AG04450 (cell line): ENCODE data around the gene BCAS1. TPM values are rescaled to one million over a fixed set of nuclear protein-coding genes. Genes with fewer than 3 reads are reported as not detected.

ENCODE experiments used
- CTCF ChIA-PET: fragments of 300-600, 350-600 bp; formaldehyde crosslinking; extraction: SDS; loops from one replicate; lab custom pipeline; 2022; ENCODE audit warnings: antibody characterized with exemption, inconsistent platforms; lab: Charles Lee
- POLR2A ChIA-PET: fragments of 350-600 bp; formaldehyde crosslinking; extraction: SDS; loops from one replicate; lab custom pipeline; 2021; ENCODE audit warnings: antibody characterized with exemption, inconsistent platforms; lab: Yijun Ruan, JAX
- DNase-seq: peaks from one replicate; pipeline ENCODE4 v3.0.0-alpha.2; 2011; ENCODE audit warnings: low read depth, low spot score
- H3K27ac ChIP-seq: one replicate; pipeline ENCODE4 v1.5.1; 2012; ENCODE audit warnings: low read depth, low read length, control low read depth
- H3K27me3 ChIP-seq: one replicate; pipeline ENCODE4 v1.6.0; 2012; ENCODE audit warnings: low read length; ENCODE audit not compliant: control insufficient read depth, insufficient read depth
- H3K4me3 ChIP-seq: 2 replicates; pipeline ENCODE4 v1.5.1; 2011; ENCODE audit warnings: mild to moderate bottlenecking, low read depth, low read length, control low read depth
- H3K9me3 ChIP-seq: 2 replicates; pipeline ENCODE4 v1.5.1; 2012; ENCODE audit warnings: low read length; ENCODE audit not compliant: control insufficient read depth, insufficient read depth
- CTCF ChIP-seq: IDR thresholded peaks from 2 replicates; pipeline ENCODE4 v1.5.1; 2011; ENCODE audit warnings: low read depth, low read length, control low read depth, inconsistent platforms
- polyA plus RNA-seq: library from polyadenylated mRNA; depleted of rRNA; stranded (reverse); fragments of >200 nt; gene quantifications from 2 replicates; pipeline ENCODE4 v1.2.3, GENCODE V29; 2011

Gene BCAS1
- polyA plus RNA-seq, 1 experiment, result not detected

DNA sequence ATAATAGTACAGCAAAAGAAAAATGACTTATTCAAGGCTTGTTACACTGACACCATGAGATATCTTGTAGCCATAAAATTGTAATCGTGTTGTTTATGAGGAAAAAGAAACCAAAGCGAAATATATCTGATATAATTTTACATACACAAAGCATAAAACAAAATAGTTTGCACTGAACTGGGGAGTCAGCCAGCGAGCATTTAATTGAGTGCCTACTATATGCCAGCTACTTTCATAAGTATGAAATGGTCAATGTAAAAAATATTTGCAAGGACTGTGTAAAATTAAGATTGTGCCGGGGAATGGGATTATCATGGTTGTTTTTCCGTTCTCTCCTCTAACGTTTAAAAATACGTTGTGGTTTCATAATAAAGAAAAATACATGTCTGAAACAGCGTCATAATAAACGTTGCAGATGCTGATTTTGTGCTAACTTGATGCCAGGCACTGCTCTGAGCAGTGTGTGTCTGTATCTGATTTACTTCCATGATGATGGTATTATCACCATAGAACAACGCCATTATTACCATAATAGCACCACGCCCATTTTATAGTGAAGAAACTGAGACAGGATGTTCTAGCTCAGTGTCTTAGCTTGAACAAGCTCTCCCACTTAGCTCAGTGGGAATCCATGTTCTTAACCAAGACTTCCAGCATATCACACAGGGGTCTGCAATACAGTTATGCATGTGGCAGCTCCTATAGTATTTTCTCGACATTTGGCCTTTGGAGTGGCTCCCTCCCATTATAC lies 144.6 kb downstream of the BCAS1 start:
- no peaks in the 10 kb centered on the region for H3K9me3 ChIP-seq
- no peak for DNase-seq
- no peak for TF ChIP-seq CTCF
- CTCF ChIA-PET, result interaction anchor here (0.5 to 2.7 kb wide), 4 partner anchors 9 to 375 kb away, joined by 3 to 17 read pairs (median 4); no protein-coding TSS in a partner anchor
- H3K27me3 ChIP-seq, result no peaks in the 10 kb centered on the region
- POLR2A ChIA-PET, result interaction anchor here (0.6 to 1.2 kb wide), 2 partner anchors 10 to 61 kb away, joined by 3 read pairs; no protein-coding TSS in a partner anchor
- H3K4me3 ChIP-seq, result no peak overlapping the region
- H3K27ac ChIP-seq, result peak overlapping the region; percentile 47

DNA sequence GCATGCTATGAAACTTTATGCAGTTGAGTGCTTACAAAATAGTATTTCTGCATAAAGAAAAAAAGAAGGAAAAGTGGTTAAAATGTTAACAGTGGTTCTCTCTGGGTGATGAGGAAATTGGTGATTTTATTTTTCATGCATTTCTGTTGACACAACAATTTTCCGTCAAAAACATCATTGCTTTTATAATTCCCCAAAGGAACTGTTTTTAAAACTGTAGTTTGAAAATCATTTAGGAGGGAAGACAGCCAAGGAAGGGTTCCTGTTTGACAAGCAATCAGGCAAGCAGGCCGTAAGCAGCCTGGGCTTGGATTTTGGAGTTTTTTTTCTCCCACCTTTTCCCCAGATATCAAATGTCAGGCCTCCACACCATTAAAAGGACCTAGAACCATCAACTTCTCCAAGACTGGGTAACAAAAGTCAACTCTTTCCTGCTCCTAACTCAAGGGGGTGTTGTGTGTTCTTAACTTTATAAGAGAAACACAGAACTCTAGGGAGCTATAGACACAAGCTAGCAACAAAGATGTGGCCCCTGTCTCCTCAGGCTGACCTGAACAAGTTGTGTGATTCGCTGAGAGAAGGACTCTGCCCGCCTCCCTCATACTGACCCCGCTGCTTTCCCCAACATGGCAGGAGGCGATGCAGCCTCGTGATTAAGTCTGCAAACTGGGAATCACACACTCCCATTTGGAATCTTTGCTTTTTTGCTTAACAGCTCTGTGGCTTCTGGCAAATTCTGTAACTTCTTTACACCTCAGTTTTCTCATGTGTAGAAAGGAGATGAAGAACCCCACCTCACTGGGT lies 146.6 kb downstream of the BCAS1 start:
- Histone ChIP-seq H3K27me3 (no peaks in the 10 kb centered on the region), H3K4me3 (no peak overlapping the region), H3K9me3 (no peaks in the 10 kb centered on the region), H3K27ac (no peak overlapping the region)
- ChIA-PET CTCF (interaction anchor here (0.8 to 1.6 kb wide), 2 partner anchors 8 to 16 kb away, joined by 3 to 12 read pairs; no protein-coding TSS in a partner anchor), POLR2A (no interaction called here)
- no peak for DNase-seq
- no peak for TF ChIP-seq CTCF

DNA sequence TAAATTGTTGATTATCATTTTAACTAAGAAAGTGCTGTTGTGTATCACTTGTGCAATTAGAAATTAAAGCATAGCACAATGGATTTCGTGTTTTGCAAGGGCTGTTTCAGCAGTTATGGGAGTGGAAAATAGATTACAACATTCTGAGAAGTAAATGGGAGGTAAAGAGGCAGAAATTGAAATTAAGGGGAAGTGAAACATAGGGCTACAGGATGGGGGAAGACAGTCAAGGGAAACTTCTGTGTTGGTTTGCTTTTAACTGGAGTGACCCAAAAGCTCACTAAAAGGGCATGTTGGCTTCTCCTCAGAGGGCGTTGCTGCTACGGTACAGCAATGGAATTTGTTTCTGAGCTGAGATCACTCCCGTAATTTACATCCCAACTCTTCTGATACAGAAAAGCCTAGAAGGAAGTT lies 147.5 kb downstream of the BCAS1 start:
- no peak for DNase-seq
- no peak for TF ChIP-seq CTCF
- CTCF ChIA-PET, result no interaction called here
- Histone ChIP-seq H3K9me3 (no peaks in the 10 kb centered on the region), H3K4me3 (no peak overlapping the region), H3K27ac (no peak overlapping the region), H3K27me3 (no peaks in the 10 kb centered on the region)
- POLR2A ChIA-PET, result no interaction called here

GRCh38 chr20:53921443-53921973 lies 148.9 kb downstream of the BCAS1 start:
- POLR2A ChIA-PET, result no interaction called here
- CTCF ChIA-PET, result no interaction called here

More at GRCh38 chr20:53921443-53921973, 148.9 kb downstream of the BCAS1 start:
- TF ChIP-seq CTCF, result no peak
- H3K27ac ChIP-seq, result no peak overlapping the region
- H3K9me3 ChIP-seq, result no peaks in the 10 kb centered on the region
- no peaks in the 10 kb centered on the region for H3K27me3 ChIP-seq
- DNase-seq, result no peak
- H3K4me3 ChIP-seq, result no peak overlapping the region
